ENCODE measurements around the gene KLHL6. TPM values are rescaled to one million over a fixed set of nuclear protein-coding genes. Genes with fewer than 3 reads are reported as not detected.

The KLHL6 gene
- total RNA-seq, 3 donors from 2014 or later, result 27.9 to 35.5 (median 29.9) TPM

GRCh38 chr3:183548262-183548769 lies 7.2 kb downstream of the KLHL6 start:
- no peak overlapping the region for H3K4me3 Mint-ChIP-seq
- peaks cover 26% of the 10 kb centered on the region for H3K36me3 Mint-ChIP-seq (ENCODE audit: insufficient read depth)
- no peak for ATAC-seq
- no peaks in the 10 kb centered on the region for H3K27me3 Mint-ChIP-seq (ENCODE audit: low read depth)
- H3K4me1 Mint-ChIP-seq (ENCODE audit: low read depth), result peaks cover 68% of the 10 kb centered on the region
- DNase-seq, result no peak
- H3K9me3 Mint-ChIP-seq, result no peaks in the 10 kb centered on the region

- ATAC-seq (no peak), DNase-seq (no peak)
- no peak overlapping the region for H3K4me3 Mint-ChIP-seq
- H3K4me1 Mint-ChIP-seq (ENCODE audit: low read depth), result peaks cover 75% of the 10 kb centered on the region
- H3K36me3 Mint-ChIP-seq (ENCODE audit: insufficient read depth), result peaks cover 33% of the 10 kb centered on the region
- H3K9me3 Mint-ChIP-seq, result no peaks in the 10 kb centered on the region
- no peaks in the 10 kb centered on the region for H3K27me3 Mint-ChIP-seq (ENCODE audit: low read depth)
Measured at GRCh38 chr3:183546625-183547024, 8.9 kb downstream of the KLHL6 start.

DNA sequence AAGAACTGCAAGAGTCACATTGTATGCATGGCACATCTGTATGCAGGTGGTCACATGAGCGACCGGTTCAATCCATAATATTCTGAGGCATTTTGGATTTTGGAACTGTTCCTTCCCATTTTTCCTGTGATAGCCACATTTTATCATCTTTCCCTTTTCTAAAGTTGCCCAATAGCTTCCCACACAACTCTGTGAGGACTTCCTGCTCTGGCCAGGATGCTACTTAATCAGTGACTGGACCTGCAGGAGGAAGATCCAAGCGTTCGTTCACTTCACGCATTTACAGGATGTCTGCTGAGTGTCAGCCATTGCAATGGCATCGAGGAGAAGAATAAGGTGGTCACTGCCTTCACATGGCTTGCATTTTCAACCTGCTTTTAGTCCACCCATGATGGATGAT lies 9.8 kb downstream of the KLHL6 start:
- Mint-ChIP-seq H3K4me3 (no peak overlapping the region), H3K36me3 (ENCODE audit: insufficient read depth) (peaks cover 27% of the 10 kb centered on the region), H3K9me3 (no peaks in the 10 kb centered on the region), H3K27me3 (ENCODE audit: low read depth) (no peaks in the 10 kb centered on the region), H3K4me1 (ENCODE audit: low read depth) (peaks cover 76% of the 10 kb centered on the region)
- ATAC-seq, result no peak
- no peak for DNase-seq

DNA sequence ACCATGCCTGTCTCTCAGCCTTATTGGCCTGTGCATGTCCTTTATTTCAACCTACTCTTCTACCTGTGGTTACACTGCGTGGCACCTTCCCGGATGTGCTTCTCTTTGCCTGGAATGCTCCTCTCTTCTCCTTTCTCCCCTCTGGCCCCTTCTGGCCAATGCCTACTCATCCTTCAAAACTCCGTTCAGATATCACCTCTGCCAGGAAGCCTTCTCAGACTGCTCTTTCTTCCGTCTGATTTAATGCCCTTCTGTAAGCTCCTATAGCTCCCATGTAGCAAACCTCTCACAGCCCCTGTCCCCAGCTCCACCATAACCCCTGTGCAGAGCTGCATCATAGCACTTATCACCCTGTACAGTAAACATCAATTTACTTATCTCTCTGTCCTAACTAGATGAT lies 13.2 kb downstream of the KLHL6 start:
- Mint-ChIP-seq H3K9me3 (no peaks in the 10 kb centered on the region), H3K4me1 (ENCODE audit: low read depth) (peaks cover 87% of the 10 kb centered on the region), H3K4me3 (peak overlapping the region; percentile 24), H3K36me3 (ENCODE audit: insufficient read depth) (peaks cover 20% of the 10 kb centered on the region), H3K27me3 (ENCODE audit: low read depth) (no peaks in the 10 kb centered on the region)
- no peak for DNase-seq
- no peak for ATAC-seq

DNA sequence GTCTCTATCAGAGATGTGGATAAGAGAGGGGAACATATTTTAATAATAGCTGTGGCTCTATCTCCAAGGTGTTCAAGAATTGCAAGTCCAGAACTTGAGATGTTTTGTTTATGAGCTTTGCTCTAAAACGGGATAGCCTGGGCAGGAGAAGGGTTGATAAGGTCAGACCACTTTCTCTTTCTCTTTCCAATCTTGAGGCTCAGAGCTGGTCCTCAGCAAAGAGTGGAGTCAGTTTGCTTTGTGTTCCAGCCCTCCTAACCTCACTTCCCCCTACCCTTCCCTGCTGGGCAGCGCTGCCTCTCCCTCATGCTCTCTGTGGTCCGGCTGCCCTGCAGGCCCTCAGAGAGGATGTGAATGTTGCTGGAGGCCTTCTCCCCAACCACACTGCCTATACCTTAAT lies 13.8 kb downstream of the KLHL6 start:
- peak overlapping the region; percentile 24 for H3K4me3 Mint-ChIP-seq
- ATAC-seq (peak; percentile 23 to 56), DNase-seq (no peak)
- peaks cover 18% of the 10 kb centered on the region for H3K36me3 Mint-ChIP-seq (ENCODE audit: insufficient read depth)
- no peaks in the 10 kb centered on the region for H3K27me3 Mint-ChIP-seq (ENCODE audit: low read depth)
- no peaks in the 10 kb centered on the region for H3K9me3 Mint-ChIP-seq
- H3K4me1 Mint-ChIP-seq (ENCODE audit: low read depth), result peaks cover 92% of the 10 kb centered on the region

GRCh38 chr3:183541235-183541655 lies 14.3 kb downstream of the KLHL6 start:
- DNase-seq, result no peak
- Mint-ChIP-seq H3K4me3 (peak overlapping the region; percentile 5), H3K36me3 (ENCODE audit: insufficient read depth) (peaks cover 15% of the 10 kb centered on the region), H3K9me3 (no peaks in the 10 kb centered on the region), H3K27me3 (ENCODE audit: low read depth) (no peaks in the 10 kb centered on the region), H3K4me1 (ENCODE audit: low read depth) (peaks cover 89% of the 10 kb centered on the region)
- ATAC-seq, result no peak

DNA sequence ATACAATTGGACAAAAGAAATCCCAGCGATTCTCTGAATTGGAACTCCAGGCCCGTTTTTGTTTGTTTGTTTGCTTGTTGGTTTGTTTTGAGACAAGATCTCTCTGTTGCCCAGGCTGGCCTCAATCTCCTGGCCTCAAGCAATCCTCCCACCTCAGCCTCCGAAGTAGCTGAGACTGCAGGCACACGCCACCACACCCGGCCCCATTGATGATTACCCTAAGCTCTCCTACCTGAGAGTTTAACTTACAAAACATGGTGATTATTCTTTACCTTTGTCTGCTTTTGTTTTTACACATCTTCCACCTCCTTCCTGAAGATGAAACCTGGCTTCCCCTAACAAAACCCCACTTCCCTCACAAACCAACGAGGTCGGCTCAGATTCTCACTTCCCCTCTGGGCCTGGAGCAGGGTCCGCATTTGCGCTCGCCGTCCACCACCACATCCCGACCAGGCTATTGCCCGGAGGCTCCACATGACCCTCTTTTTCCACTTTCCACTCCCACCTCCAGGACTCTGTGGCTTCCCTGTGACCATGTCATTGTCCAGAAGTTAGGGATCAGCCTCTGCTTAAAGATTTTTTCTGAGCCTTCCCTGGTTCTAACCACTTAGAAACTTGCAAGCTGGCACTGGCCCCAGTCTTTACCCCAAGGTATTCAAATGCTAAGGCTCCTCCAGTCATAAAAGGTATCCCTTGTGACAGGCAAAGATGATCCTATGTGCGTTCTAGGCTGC lies 14.8 kb downstream of the KLHL6 start:
- ATAC-seq (peak in 1 of 2 donors; percentile 25), DNase-seq (no peak)
- Mint-ChIP-seq H3K4me3 (peak overlapping the region; percentile 5), H3K36me3 (ENCODE audit: insufficient read depth) (peaks cover 15% of the 10 kb centered on the region), H3K9me3 (no peaks in the 10 kb centered on the region), H3K4me1 (ENCODE audit: low read depth) (peaks cover 85% of the 10 kb centered on the region), H3K27me3 (ENCODE audit: low read depth) (no peaks in the 10 kb centered on the region)

- Mint-ChIP-seq H3K36me3 (ENCODE audit: insufficient read depth) (peaks cover 13% of the 10 kb centered on the region), H3K27me3 (ENCODE audit: low read depth) (no peaks in the 10 kb centered on the region), H3K4me1 (ENCODE audit: low read depth) (peaks cover 78% of the 10 kb centered on the region), H3K9me3 (no peaks in the 10 kb centered on the region), H3K4me3 (no peak overlapping the region)
- no peak for DNase-seq
- ATAC-seq, result no peak
Measured at GRCh38 chr3:183539811-183540210, 15.7 kb downstream of the KLHL6 start.

DNA sequence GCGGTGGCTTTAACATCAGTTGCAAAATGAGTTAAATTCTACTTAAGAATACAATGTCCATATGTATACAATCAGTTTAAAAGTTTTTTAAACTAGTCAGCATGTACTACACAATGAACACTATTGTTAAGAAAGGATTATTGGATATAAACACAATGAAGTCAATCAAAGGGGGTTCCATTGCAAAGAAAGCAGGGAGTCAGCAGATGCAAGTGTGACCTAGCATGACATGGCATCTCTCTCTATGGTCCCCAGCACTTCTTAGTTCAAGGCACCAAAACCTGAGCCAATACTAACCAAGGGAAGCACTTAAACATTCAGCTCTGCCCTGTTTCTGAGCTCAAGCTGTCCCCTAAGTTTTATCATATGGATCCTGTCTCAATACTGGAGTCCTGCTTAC lies 17.0 kb downstream of the KLHL6 start:
- no peak for DNase-seq
- H3K4me1 Mint-ChIP-seq (ENCODE audit: low read depth), result peaks cover 71% of the 10 kb centered on the region
- no peak overlapping the region for H3K4me3 Mint-ChIP-seq
- H3K36me3 Mint-ChIP-seq (ENCODE audit: insufficient read depth), result peaks cover 16% of the 10 kb centered on the region
- ATAC-seq, result no peak
- H3K9me3 Mint-ChIP-seq, result no peaks in the 10 kb centered on the region
- no peaks in the 10 kb centered on the region for H3K27me3 Mint-ChIP-seq (ENCODE audit: low read depth)

DNA sequence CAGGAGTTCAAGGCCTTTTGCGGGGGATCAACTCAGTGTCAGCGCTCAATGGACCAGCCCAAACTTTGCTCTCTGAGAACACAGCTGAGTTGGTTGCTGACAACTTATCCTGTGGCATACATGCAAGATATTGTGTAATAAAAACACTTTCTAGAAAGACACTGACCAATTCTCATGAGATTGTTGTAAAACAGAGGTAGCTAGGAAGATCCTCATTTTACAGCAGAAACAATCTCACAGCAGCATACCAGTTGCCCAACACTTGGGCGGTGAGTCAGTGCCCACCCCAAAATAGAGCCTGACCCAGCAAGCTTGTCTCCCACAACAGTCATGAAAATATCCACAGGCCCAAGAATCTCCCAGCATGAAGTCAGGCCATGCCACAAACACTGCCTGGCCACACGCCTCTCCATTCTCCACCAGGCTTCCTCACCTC lies 18.2 kb downstream of the KLHL6 start:
- no peaks in the 10 kb centered on the region for H3K27me3 Mint-ChIP-seq (ENCODE audit: low read depth)
- ATAC-seq, result no peak
- peaks cover 22% of the 10 kb centered on the region for H3K36me3 Mint-ChIP-seq (ENCODE audit: insufficient read depth)
- no peak for DNase-seq
- no peak overlapping the region for H3K4me3 Mint-ChIP-seq
- H3K4me1 Mint-ChIP-seq (ENCODE audit: low read depth), result peaks cover 69% of the 10 kb centered on the region
- no peaks in the 10 kb centered on the region for H3K9me3 Mint-ChIP-seq

GRCh38 chr3:183536238-183536880 lies 19.1 kb downstream of the KLHL6 start:
- H3K27me3 Mint-ChIP-seq (ENCODE audit: low read depth), result no peaks in the 10 kb centered on the region
- H3K36me3 Mint-ChIP-seq (ENCODE audit: insufficient read depth), result peaks cover 23% of the 10 kb centered on the region
- H3K4me3 Mint-ChIP-seq, result no peak overlapping the region
- no peaks in the 10 kb centered on the region for H3K9me3 Mint-ChIP-seq
- no peak for ATAC-seq
- no peak for DNase-seq
- peaks cover 62% of the 10 kb centered on the region for H3K4me1 Mint-ChIP-seq (ENCODE audit: low read depth)

DNA sequence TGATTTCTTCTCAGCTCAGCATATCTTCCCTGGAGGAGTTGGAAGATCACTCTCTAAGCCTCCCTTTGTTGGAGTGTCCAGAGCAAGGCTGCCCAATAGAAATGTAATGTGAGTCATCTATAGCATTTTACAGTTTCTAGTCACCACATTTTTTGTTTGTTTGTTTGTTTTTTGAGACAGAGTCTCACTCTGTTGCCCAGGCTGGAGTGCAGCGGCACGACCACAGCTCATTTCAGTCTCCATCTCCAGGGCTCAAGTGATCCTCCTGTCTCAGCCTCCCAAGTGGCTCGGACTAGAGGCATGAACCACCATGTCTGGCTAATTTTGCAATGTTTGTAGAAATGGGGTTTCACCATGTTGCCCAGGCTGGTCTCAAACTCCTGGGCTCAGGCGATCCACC lies 21.3 kb downstream of the KLHL6 start:
- H3K4me1 Mint-ChIP-seq (ENCODE audit: low read depth), result peaks cover 54% of the 10 kb centered on the region
- no peak overlapping the region for H3K4me3 Mint-ChIP-seq
- peaks cover 29% of the 10 kb centered on the region for H3K36me3 Mint-ChIP-seq (ENCODE audit: insufficient read depth)
- no peaks in the 10 kb centered on the region for H3K9me3 Mint-ChIP-seq
- DNase-seq, result no peak
- no peak for ATAC-seq
- no peaks in the 10 kb centered on the region for H3K27me3 Mint-ChIP-seq (ENCODE audit: low read depth)

DNA sequence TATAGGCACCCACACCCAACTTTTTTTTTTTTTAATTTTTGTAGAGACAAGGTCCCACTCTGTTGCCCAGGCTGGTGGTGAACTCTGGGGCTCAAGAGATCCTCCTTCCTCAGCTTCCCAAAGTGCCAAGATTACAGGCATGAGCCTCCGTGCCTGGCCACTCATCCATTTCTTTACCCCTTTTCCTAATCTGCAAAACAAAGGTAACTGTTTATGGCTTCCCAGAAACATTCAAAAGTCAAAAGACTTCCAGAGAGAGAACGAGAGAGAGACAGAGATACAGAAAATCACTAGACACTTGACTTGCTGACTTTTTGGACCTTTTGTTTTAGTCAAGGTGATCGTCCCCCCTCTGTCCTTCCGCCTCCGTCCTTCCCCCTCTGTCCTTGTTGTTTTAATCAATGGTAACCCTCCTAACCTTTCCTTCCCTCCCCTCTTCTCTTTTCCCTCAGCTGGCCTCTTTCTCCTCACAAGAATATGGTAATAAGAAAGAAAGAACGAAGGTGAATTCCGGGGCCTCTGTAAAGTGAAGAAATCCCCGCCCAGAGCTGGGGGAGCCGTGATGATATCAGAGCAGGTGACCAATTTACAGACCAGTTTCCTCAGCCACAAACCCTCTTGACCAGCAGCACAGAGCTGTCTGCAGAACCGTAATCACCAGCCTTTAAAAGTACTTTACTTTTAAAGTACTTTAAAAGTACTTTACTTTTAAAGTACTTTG lies 21.9 kb downstream of the KLHL6 start:
- Mint-ChIP-seq H3K4me1 (ENCODE audit: low read depth) (peaks cover 50% of the 10 kb centered on the region), H3K27me3 (ENCODE audit: low read depth) (no peaks in the 10 kb centered on the region), H3K9me3 (no peaks in the 10 kb centered on the region), H3K36me3 (ENCODE audit: insufficient read depth) (peaks cover 33% of the 10 kb centered on the region), H3K4me3 (no peak overlapping the region)
- DNase-seq, result no peak
- ATAC-seq, result no peak

DNA sequence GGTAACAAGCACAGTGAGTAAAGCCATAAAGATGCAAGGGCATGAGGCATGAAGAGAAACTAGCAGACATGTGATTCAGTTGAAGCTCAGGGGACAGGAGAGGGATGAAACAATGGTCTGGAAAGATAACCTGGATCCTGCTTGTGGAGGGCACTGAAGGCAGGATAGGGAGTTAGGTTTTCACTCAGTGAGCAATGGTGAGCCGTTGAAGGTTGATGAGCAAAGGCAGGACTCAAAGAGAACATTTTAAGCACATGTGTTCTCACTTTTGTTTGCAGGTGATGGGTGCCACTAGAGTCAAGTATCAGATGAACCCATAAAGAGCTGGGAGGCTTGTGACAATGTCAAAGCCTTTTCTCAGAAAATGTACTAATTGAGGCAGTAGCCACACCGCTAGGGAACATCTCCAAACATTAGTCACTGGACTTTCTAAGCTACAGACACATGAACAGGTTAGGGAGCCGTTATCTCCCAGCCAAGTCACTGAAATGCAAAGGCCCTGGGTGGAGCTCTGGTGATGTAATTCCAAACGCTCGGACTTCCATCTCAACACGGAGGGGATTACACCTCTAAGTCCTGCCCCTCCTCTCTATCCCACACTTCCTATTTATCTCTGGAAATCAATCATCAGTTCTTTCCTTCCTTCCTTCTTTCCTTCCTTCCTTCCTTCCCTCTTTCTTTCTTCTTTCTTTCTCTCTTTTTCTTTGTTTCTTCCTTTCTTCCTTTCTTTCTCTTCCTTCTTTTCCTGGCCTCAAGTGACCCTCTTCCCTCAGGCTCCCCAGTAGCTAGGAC lies 22.7 kb downstream of the KLHL6 start:
- ATAC-seq, result peak; percentile 23 to 27
- Mint-ChIP-seq H3K36me3 (ENCODE audit: insufficient read depth) (peaks cover 40% of the 10 kb centered on the region), H3K27me3 (ENCODE audit: low read depth) (no peaks in the 10 kb centered on the region), H3K9me3 (no peaks in the 10 kb centered on the region), H3K4me3 (no peak overlapping the region), H3K4me1 (ENCODE audit: low read depth) (peaks cover 50% of the 10 kb centered on the region)
- DNase-seq, result no peak
